NCI-H748 (cell line): Measurements from ENCODE around the gene FREM2.

Source experiments
- DNase-seq: peaks from one replicate; lab custom pipeline; 2025; ENCODE audit not compliant: unreplicated experiment; lab: John Stamatoyannopoulos, UW

The FREM2 gene

DNA sequence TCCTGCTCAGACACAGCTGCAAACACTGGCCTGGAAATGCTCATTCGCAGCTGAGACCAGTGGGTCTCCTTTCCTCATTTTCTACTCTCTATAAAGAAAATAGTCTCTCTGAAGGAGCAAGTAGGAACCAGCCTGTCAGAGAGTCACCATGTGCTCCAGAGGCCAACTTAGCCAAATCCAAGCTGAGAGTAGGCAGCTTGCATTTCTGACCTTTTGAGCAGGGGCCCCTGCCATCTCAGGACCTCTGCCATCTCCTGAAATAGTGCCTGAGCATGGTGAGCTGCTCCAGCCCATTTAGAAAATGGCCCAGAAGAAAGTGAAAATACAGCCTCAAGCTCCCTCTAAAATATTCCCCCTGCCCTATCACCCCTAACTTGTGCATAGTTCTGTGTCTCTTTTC, 208.2 kb downstream of the FREM2 start:
- DNase-seq, result no peak

GRCh38 chr13:38897521-38897920, 210.6 kb downstream of the FREM2 start:
- no peak for DNase-seq

DNA sequence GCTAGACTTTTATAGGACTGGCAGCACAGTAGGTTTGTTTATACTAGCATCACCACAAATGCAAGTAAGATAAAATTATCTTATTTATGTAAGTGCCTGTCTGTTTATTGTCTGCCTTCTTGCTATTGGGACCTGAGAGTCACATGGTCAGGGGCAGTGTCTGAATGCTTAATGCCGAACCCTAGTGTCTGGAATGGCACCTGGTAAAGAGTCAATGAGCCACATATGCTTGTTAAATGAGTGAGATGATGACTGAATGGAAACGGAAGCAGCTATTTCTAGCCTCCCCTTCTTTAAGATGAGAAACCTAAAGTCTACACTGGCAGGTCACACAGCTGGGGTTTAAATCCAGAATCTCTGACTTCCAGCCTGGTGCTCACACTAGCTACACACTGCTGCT, 211.6 kb downstream of the FREM2 start:
- no peak for DNase-seq

GRCh38 chr13:38899571-38899970, 212.7 kb downstream of the FREM2 start:
- DNase-seq, result no peak

DNA sequence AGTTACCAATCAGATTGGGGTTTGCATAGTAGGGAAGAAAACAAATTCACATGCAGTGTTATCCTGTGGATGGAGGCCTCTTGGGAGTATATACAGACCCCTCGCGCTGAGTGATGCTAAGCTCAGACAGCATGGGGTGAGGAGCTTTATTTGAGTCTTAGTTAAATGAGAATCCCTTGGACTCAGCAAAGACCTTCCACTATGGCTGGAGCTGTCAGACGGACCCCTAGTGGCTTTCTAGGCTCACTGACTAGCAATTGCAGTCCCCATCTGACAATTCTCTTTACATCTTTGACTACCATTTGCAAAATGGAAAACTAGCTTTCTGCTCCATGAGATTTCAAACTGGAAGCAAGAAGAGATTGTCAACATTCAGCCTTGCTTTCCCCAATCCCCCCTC, 213.3 kb downstream of the FREM2 start:
- DNase-seq, result peak; percentile 33

DNA sequence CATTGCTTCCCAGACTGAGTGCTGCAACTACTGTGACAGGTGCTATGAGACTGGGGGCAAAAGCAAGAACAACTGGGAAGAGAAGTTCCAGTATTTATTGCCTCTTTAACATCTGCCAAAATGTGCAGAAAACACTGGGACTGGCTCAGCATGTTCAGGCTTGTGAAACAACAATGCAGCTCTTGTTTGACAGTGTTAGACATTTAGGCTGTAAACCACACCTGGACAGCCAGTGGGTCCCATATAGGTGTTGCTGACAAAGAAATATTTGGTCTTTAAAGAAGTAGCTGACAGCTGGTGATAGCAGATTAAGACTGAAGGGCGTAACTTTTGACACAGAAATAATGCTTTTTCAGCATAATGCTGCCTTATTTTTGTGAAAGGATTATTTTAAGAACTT, 215.7 kb downstream of the FREM2 start:
- peak; percentile 93 for DNase-seq

- peak; percentile 38 for DNase-seq
Observed at GRCh38 chr13:38905081-38905480, 218.2 kb downstream of the FREM2 start.

- DNase-seq, result no peak
Observed at GRCh38 chr13:38905861-38906260, 219.0 kb downstream of the FREM2 start.

DNA sequence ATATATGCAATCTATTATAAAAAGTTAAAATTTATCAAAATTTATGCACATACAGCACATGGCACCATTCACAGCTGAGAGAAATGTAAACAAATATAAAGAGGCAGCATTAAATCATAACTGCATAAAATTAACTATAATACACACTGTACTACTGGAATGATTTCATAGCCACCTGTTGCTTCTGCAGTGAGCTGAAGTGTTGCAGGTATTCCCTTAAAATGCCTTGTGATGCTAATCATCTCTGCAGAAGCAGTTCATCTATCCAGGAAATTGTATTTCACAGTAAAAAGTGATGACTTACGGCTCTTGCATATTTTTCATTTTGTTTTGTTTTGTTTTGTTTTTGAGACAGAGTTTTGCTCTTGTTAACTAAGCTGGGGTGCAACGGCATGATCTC, 221.7 kb downstream of the FREM2 start:
- DNase-seq, result no peak

GRCh38 chr13:38914070-38914469, 227.2 kb downstream of the FREM2 start:
- peak; percentile 78 for DNase-seq

DNA sequence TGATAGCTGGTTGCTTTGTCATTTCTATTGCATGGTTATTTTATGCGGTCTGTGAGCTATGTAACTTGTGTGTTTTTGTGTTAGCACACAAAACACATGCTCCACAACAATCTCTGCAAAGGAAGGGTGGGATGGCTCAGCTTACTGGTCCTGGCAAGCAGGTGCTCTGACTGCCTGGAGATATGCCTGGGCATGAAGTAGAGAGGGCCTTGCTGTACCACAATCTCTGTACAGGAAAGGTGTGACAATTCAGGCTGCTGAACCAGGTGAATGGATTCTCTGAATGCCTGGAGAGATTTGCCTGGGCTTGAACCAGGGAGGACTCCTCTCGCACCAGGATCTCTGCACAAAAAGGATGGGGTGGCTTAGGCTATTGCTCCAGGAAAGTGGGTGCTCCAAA, 234.2 kb downstream of the FREM2 start:
- DNase-seq, result no peak

GRCh38 chr13:38922170-38922569, 235.3 kb downstream of the FREM2 start:
- no peak for DNase-seq

- no peak for DNase-seq
Observed at GRCh38 chr13:38933786-38934185, 246.9 kb downstream of the FREM2 start.
